ENCODE results near the gene CDC6.
A peak's percentile ranks its signal among the peaks of the same experiment; 100 is the strongest.

Gene CDC6

GRCh38 chr17:40323391-40324381 is 36.0 kb downstream of the CDC6 start:
- DNase-seq (ENCODE audit: low read depth): peak; percentile 79

GRCh38 chr17:40325156-40326013 is 37.7 kb downstream of the CDC6 start:
- DNase-seq (ENCODE audit: low read depth): no peak

- DNase-seq (ENCODE audit: low read depth): no peak
These were observed 38.5 kb downstream of the CDC6 start for GRCh38 chr17:40326014-40326831.

- DNase-seq (ENCODE audit: low read depth): no peak
These were observed 39.1 kb downstream of the CDC6 start for GRCh38 chr17:40326832-40327199.

- no peak for DNase-seq (ENCODE audit: low read depth)
These were observed 39.6 kb downstream of the CDC6 start for GRCh38 chr17:40327244-40327729.

- no peak for DNase-seq (ENCODE audit: low read depth)
These were observed 40.2 kb downstream of the CDC6 start for GRCh38 chr17:40327735-40328385.

GRCh38 chr17:40328386-40328766 is 40.7 kb downstream of the CDC6 start:
- no peak for DNase-seq (ENCODE audit: low read depth)

- no peak for DNase-seq (ENCODE audit: low read depth)
These were observed 42.4 kb downstream of the CDC6 start for GRCh38 chr17:40329839-40330794.

GRCh38 chr17:40330850-40331470 is 43.3 kb downstream of the CDC6 start:
- DNase-seq (ENCODE audit: low read depth): no peak

- peak; percentile 84 for DNase-seq (ENCODE audit: low read depth)
These were observed 44.3 kb downstream of the CDC6 start for GRCh38 chr17:40331743-40332641.

GRCh38 chr17:40333781-40334448 is 46.2 kb downstream of the CDC6 start:
- DNase-seq (ENCODE audit: low read depth): no peak

GRCh38 chr17:40335620-40336019 is 47.9 kb downstream of the CDC6 start:
- DNase-seq (ENCODE audit: low read depth): no peak

- DNase-seq (ENCODE audit: low read depth): no peak
These were observed 49.7 kb downstream of the CDC6 start for GRCh38 chr17:40337351-40337750.

GRCh38 chr17:40338058-40338457 is 50.4 kb downstream of the CDC6 start:
- DNase-seq (ENCODE audit: low read depth): no peak

GRCh38 chr17:40338941-40339649 is 51.4 kb downstream of the CDC6 start:
- DNase-seq (ENCODE audit: low read depth): no peak

GRCh38 chr17:40340327-40340726 is 52.6 kb downstream of the CDC6 start:
- no peak for DNase-seq (ENCODE audit: low read depth)

Data from stromal cell of bone marrow (primary cell).